ENCODE measurements around the gene HIF1AN.

HIF1AN gene

GRCh38 chr10:100535715-100536353 is at the start of gene HIF1AN:
Gene HIF1AN (plus strand): TSS chr10:100535943. CDS start chr10:100535959, 16 bp downstream.
- peak; percentile 88 for DNase-seq

- DNase-seq = no peak
These were observed 48.2 kb upstream of the HIF1AN start for GRCh38 chr10:100487529-100487928.

- DNase-seq = no peak
These were observed 46.3 kb upstream of the HIF1AN start for GRCh38 chr10:100489396-100489795.

GRCh38 chr10:100490531-100490930 is 45.2 kb upstream of the HIF1AN start:
- DNase-seq = no peak

GRCh38 chr10:100496567-100496966 is 39.2 kb upstream of the HIF1AN start:
- DNase-seq = peak; percentile 42

GRCh38 chr10:100498059-100498458 is 37.7 kb upstream of the HIF1AN start:
- no peak for DNase-seq

GRCh38 chr10:100501423-100501822 is 34.3 kb upstream of the HIF1AN start:
- DNase-seq = no peak

- DNase-seq = no peak
These were observed 32.7 kb upstream of the HIF1AN start for GRCh38 chr10:100502926-100503494.

- DNase-seq = no peak
These were observed 31.6 kb upstream of the HIF1AN start for GRCh38 chr10:100504096-100504495.

GRCh38 chr10:100505164-100505563 is 30.6 kb upstream of the HIF1AN start:
- DNase-seq = no peak

GRCh38 chr10:100506596-100507356 is 29.0 kb upstream of the HIF1AN start:
- peak; percentile 57 for DNase-seq

- no peak for DNase-seq
These were observed 28.4 kb upstream of the HIF1AN start for GRCh38 chr10:100507357-100507732.

- DNase-seq = no peak
These were observed 27.5 kb upstream of the HIF1AN start for GRCh38 chr10:100508266-100508665.

GRCh38 chr10:100508691-100509150 is 27.0 kb upstream of the HIF1AN start:
- peak; percentile 47 for DNase-seq

GRCh38 chr10:100509241-100509840 is 26.4 kb upstream of the HIF1AN start:
- peak; percentile 73 for DNase-seq

GRCh38 chr10:100510533-100511308 is 25.0 kb upstream of the HIF1AN start:
- DNase-seq = peak; percentile 75

- no peak for DNase-seq
These were observed 20.1 kb upstream of the HIF1AN start for GRCh38 chr10:100515612-100516011.

GRCh38 chr10:100516847-100517246 is 18.9 kb upstream of the HIF1AN start:
- no peak for DNase-seq

- DNase-seq = peak; percentile 81
These were observed 16.9 kb upstream of the HIF1AN start for GRCh38 chr10:100518761-100519241.

- no peak for DNase-seq
These were observed 16.3 kb upstream of the HIF1AN start, which contains the start of gene SEC31B for GRCh38 chr10:100519311-100520051. Gene SEC31B (minus strand): TSS chr10:100519861. CDS start chr10:100516952, 2,909 bp downstream.

GRCh38 chr10:100520811-100521210 is 14.9 kb upstream of the HIF1AN start:
- DNase-seq = no peak

Measured in stimulated activated CD8-positive, alpha-beta memory T cell treated with anti-CD3 and anti-CD28 coated beads, Interleukin-4, amount 100 ng/mL, for 48 hours (primary cell).